SH-SY5Y (cell line): ENCODE data around the gene FBXL13.

Source experiments
- GATA2 ChIP-seq: IDR thresholded peaks from 2 replicates; pipeline ENCODE4 v1.6.1; 2011; ENCODE audit warnings: mild to moderate bottlenecking, low read depth, low read length
- GATA3 ChIP-seq: IDR thresholded peaks from 2 replicates; pipeline ENCODE4 v1.6.1; 2011; ENCODE audit warnings: low read depth, mild to moderate bottlenecking, low read length, moderate library complexity

DNA sequence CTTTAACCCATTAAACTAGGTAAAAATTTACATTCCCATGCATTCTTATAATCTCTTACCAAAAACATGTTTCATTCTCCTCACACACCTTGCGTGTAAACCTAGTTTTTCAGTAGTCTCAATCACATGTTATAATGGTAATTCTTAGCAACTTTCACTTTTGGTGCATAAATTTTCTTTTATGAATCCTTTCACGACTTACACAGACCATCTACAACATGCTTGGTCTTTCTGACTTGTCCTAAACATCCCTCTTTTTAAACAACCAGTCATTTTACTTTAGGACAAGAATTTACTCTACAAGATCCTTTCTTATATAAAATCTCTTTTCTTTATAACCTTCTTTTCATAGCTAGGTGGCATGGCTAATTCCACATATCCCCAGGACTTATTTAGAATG is 25.8 kb downstream of the FBXL13 start:
- TF ChIP-seq GATA3 (no peak), GATA2 (no peak)
